CD4-positive, alpha-beta T cell (primary cell): ENCODE data around the gene TMEM38A. TPM values are rescaled to one million over a fixed set of nuclear protein-coding genes. Genes with fewer than 3 reads are reported as not detected.

Experiments used
- ATAC-seq: fragments of 200-7000 bp; cut with Tn5 transposase; one replicate; pipeline ENCODE4 v1.10.0; 2022; ENCODE audit warnings: mild to moderate bottlenecking; ENCODE audit not compliant: poor library complexity
- CTCF ChIA-PET: fragments of 350-600 bp; sonication (Branson Sonifier 250); formaldehyde crosslinking; loops from one replicate; lab custom pipeline; 2021; ENCODE audit warnings: antibody characterized with exemption, inconsistent platforms; lab: Charles Lee
- POLR2A ChIA-PET: fragments of 350-600 bp; sonication (Branson Sonifier 250); formaldehyde crosslinking; loops from one replicate; lab custom pipeline; 2021; ENCODE audit warnings: antibody characterized with exemption, inconsistent platforms; lab: Charles Lee
- DNase-seq, 14 experiments: peaks; one replicate each; pipeline ENCODE4 v3.0.0-alpha.2; 2013 to 2020; ENCODE audit warnings: mixed read lengths in 2 of 14
- H3K27ac ChIP-seq, 2 donors: one replicate each; pipeline versions ENCODE4 v1.5.1 to v1.7.0; 2013; ENCODE audit warnings: low read length in 2 of 2, low read depth in 1 of 2, mild to moderate bottlenecking in 1 of 2
- H3K27me3 ChIP-seq, 2 experiments: 1 replicate in 1 of 2; 2 replicates in 1 of 2; pipeline versions ENCODE4 v1.6.1 to v1.7.0; 2013; ENCODE audit warnings: low read length in 2 of 2, control low read depth in 1 of 2, mild to moderate bottlenecking in 1 of 2, moderate library complexity in 1 of 2; ENCODE audit not compliant: insufficient read depth in 2 of 2, control insufficient read depth in 1 of 2
- H3K36me3 ChIP-seq: one replicate; pipeline ENCODE4 v1.6.1; 2013; ENCODE audit warnings: low read length, control low read depth; ENCODE audit not compliant: insufficient read depth
- H3K4me1 ChIP-seq: one replicate; pipeline ENCODE4 v1.6.1; 2013; ENCODE audit warnings: low read length, control low read depth; ENCODE audit not compliant: insufficient read depth
- H3K4me3 ChIP-seq: one replicate; pipeline ENCODE4 v1.5.1; 2013; ENCODE audit warnings: mild to moderate bottlenecking, low read length, moderate library complexity
- H3K9me3 ChIP-seq, 2 experiments: 1 replicate in 1 of 2; 2 replicates in 1 of 2; pipeline versions ENCODE4 v1.6.1 to v1.7.0; 2013; ENCODE audit warnings: low read length in 2 of 2, mild to moderate bottlenecking in 2 of 2, control low read depth in 1 of 2, moderate library complexity in 1 of 2; ENCODE audit not compliant: control insufficient read depth in 1 of 2, insufficient read depth in 1 of 2
- H3K27ac Mint-ChIP-seq: one replicate; pipeline ENCODE4 v1.8.0; 2020; ENCODE audit warnings: mixed read lengths
- H3K27me3 Mint-ChIP-seq: one replicate; pipeline ENCODE4 v1.8.0; 2021; ENCODE audit warnings: mixed read lengths
- H3K36me3 Mint-ChIP-seq: one replicate; pipeline ENCODE4 v1.8.0; 2021; ENCODE audit warnings: low read depth, mixed read lengths
- H3K4me1 Mint-ChIP-seq: one replicate; pipeline ENCODE4 v1.8.0; 2021; ENCODE audit warnings: low read depth, mixed read lengths
- H3K4me3 Mint-ChIP-seq: one replicate; pipeline ENCODE4 v1.8.0; 2020; ENCODE audit warnings: mild to moderate bottlenecking, mixed read lengths
- H3K9me3 Mint-ChIP-seq: one replicate; pipeline ENCODE4 v1.8.0; 2020; ENCODE audit warnings: mixed read lengths
- intact Hi-C, 2 experiments: fragments of 100-400 bp; cut with DNase I in 1 of 2; cut with micrococcal nuclease in 1 of 2; formaldehyde crosslinking; loops; one replicate each; pipeline versions ENCODE4 v1.15.1 to v1.9.0; 2023 to 2025; cut with DNase I, micrococcal nuclease
- total RNA-seq, 174 experiments: library from RNA in 2 of 174; stranded (reverse) in 2 of 174; gene quantifications; one replicate each; pipeline ENCODE4 v1.2.3 and lab custom pipeline; 2021 to 2026
- TF ChIP-seq, protein P1 (sequence below): fragments of 200-600 bp; IDR thresholded peaks from one replicate; pipeline ENCODE4 v1.8.0; 2022; ENCODE audit warnings: antibody characterized with exemption, mild to moderate bottlenecking

TMEM38A gene
- total RNA-seq, 2 experiments from 2014 or later: 0.59 TPM; not detected in 1

DNA sequence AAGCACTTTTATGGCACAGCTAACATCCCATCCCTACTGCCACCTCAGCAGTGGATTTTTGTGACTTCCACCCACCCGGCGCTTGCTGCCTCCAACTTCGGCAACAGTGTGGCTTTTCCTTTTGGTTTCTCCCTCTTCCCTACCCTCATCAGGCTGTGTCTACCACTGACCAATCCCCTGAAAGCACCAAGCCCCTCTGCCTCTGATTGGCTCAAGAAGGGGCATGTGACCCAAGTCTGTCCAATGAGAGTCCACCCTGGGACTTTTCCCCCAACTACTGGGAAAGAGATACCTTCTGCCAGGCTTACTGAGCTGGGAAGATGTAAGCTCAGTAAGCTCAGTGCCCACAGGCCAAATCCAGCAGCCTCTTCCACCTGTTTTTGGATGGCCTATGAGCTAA, 6.8 kb upstream of the TMEM38A start:
- H3K27ac Mint-ChIP-seq: no peak overlapping the region
- H3K9me3 Mint-ChIP-seq: no peaks in the 10 kb centered on the region
- POLR2A ChIA-PET: no interaction called here
- H3K27ac ChIP-seq: no peak overlapping the region
- no peaks in the 10 kb centered on the region for H3K27me3 Mint-ChIP-seq
- TF ChIP-seq, protein P1, sequence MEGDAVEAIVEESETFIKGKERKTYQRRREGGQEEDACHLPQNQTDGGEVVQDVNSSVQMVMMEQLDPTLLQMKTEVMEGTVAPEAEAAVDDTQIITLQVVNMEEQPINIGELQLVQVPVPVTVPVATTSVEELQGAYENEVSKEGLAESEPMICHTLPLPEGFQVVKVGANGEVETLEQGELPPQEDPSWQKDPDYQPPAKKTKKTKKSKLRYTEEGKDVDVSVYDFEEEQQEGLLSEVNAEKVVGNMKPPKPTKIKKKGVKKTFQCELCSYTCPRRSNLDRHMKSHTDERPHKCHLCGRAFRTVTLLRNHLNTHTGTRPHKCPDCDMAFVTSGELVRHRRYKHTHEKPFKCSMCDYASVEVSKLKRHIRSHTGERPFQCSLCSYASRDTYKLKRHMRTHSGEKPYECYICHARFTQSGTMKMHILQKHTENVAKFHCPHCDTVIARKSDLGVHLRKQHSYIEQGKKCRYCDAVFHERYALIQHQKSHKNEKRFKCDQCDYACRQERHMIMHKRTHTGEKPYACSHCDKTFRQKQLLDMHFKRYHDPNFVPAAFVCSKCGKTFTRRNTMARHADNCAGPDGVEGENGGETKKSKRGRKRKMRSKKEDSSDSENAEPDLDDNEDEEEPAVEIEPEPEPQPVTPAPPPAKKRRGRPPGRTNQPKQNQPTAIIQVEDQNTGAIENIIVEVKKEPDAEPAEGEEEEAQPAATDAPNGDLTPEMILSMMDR: no peak
- peak in 1 of 14 experiments; percentile 28 for DNase-seq
- CTCF ChIA-PET: no interaction called here
- H3K27me3 ChIP-seq: no peaks in the 10 kb centered on the region
- intact Hi-C loops: no loop called here
- ATAC-seq: no peak
- peaks cover 24% of the 10 kb centered on the region for H3K4me1 ChIP-seq
- H3K36me3 Mint-ChIP-seq: peaks cover 90% of the 10 kb centered on the region
- peaks cover 45% of the 10 kb centered on the region for H3K4me1 Mint-ChIP-seq
- H3K4me3 ChIP-seq: no peak overlapping the region
- H3K9me3 ChIP-seq: no peaks in the 10 kb centered on the region
- H3K4me3 Mint-ChIP-seq: no peak overlapping the region
- H3K36me3 ChIP-seq: peaks cover 84% of the 10 kb centered on the region

- peak overlapping the region in 1 of 2 donors; percentile 2 for H3K27ac ChIP-seq
- ATAC-seq (no peak), DNase-seq (no peak)
- CTCF ChIA-PET: no interaction called here
- H3K4me3 ChIP-seq: no peak overlapping the region
- Mint-ChIP-seq H3K36me3 (peaks cover 91% of the 10 kb centered on the region), H3K27me3 (no peaks in the 10 kb centered on the region), H3K4me3 (no peak overlapping the region), H3K27ac (no peak overlapping the region), H3K9me3 (no peaks in the 10 kb centered on the region), H3K4me1 (peaks cover 46% of the 10 kb centered on the region)
- POLR2A ChIA-PET: no interaction called here
- peaks cover 84% of the 10 kb centered on the region for H3K36me3 ChIP-seq
- no peaks in the 10 kb centered on the region for H3K27me3 ChIP-seq
- TF ChIP-seq, protein P1: no peak
- no peaks in the 10 kb centered on the region for H3K9me3 ChIP-seq
- peaks cover 29% of the 10 kb centered on the region for H3K4me1 ChIP-seq
- intact Hi-C loops: no loop called here
Measured at GRCh38 chr19:16654627-16655026, 6.3 kb upstream of the TMEM38A start.

DNA sequence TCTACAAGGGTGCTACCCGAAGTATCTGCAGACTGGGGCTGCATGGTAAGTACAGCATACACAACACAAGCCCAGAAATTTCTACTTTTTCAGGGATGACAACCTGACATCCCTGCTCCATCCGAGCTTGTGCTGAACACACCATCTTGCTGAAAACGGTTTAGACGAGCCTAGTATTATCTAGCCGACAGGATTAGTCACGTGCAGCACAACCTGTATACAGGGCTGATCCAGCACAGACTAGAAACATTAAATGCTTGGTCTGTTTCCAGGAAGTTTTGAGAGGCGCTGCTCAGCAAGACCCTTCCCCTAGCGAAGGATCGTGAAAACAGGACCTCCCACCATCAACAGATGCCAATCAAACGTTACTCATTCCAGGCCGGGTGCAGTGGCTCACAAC, 5.2 kb upstream of the TMEM38A start:
- DNase-seq (no peak), ATAC-seq (no peak)
- H3K27me3 Mint-ChIP-seq: no peaks in the 10 kb centered on the region
- CTCF ChIA-PET: no interaction called here
- H3K36me3 ChIP-seq: peaks cover 80% of the 10 kb centered on the region
- no peak overlapping the region for H3K4me3 ChIP-seq
- peaks cover 87% of the 10 kb centered on the region for H3K36me3 Mint-ChIP-seq
- no peaks in the 10 kb centered on the region for H3K9me3 Mint-ChIP-seq
- POLR2A ChIA-PET: no interaction called here
- no peak overlapping the region for H3K27ac ChIP-seq
- TF ChIP-seq, protein P1: no peak
- H3K27me3 ChIP-seq: no peaks in the 10 kb centered on the region
- peak overlapping the region; percentile 24 for H3K27ac Mint-ChIP-seq
- H3K4me3 Mint-ChIP-seq: no peak overlapping the region
- no peaks in the 10 kb centered on the region for H3K9me3 ChIP-seq
- intact Hi-C loops: no loop called here
- H3K4me1 Mint-ChIP-seq: peaks cover 44% of the 10 kb centered on the region
- H3K4me1 ChIP-seq: peaks cover 34% of the 10 kb centered on the region
